Mammary epithelial cell (primary cell): Measurements from ENCODE around the gene TTC28.

Experiments
- CTCF ChIP-seq, 2 donors: IDR thresholded peaks in 1 of 2; conservative IDR thresholded peaks in 1 of 2; 2 replicates each; pipeline ENCODE4 v1.5.1; 2011 to 2012; ENCODE audit warnings: inconsistent platforms in 2 of 2, low read length in 2 of 2, mild to moderate bottlenecking in 2 of 2, control low read depth in 1 of 2, low read depth in 1 of 2; ENCODE audit not compliant: insufficient read depth in 1 of 2; ENCODE audit errors: extremely low read depth in 1 of 2
- EZH2 ChIP-seq: IDR thresholded peaks from 2 replicates; pipeline ENCODE4 v1.6.1; 2012; ENCODE audit warnings: low read length, inconsistent platforms, borderline replicate concordance

DNA sequence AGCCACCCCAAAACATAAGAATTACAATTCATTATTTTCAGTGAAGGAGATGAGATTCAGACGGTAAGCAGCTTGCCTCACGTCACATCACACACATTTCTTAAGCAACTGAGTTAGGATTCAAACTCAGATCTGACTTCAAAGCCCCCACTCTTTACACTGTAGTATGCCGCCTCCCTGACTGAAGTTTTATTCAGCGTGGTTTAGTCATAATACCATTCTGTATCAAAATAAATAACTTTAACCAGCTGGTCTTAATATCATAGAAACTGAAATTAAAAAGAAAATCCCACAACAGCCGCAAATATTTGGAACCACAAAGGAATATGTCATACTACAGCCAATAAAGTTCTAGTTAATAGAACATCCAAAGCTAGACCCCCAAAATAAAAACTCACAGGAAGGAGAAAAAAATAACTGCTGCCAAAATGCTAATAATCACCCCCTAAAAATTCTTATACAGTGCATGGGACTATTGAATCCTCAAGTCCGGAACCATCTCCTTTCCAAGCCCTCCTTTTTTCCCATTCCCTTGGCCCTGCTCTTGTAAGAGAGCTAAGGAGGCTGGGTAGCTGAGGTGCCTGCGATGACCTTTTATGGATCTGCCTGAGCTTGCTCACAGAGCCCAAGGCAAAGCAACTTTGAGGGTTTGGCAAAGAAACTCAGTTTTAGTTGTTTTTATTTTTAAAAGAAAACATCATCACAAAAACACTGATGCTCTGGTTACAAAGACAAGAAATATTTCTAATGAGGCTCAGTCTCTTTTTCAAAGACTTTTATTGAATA is 334.5 kb downstream of the TTC28 start:
- TF ChIP-seq CTCF (conservative IDR thresholded peaks at IDR 0.05 in 1 of 2, IDR thresholded peaks at IDR 0.05 in 1 of 2; ENCODE audit: extremely low read depth in 1 of 2, insufficient read depth in 1 of 2, low read depth in 1 of 2, low read length in 2 of 2) (no peak), EZH2 (no peak)
